Activated CD8-positive, alpha-beta memory T cell treated with anti-CD3 and anti-CD28 coated beads for 48 hours (primary cell): ENCODE results near the gene CGB1.

Experiments
- DNase-seq, 3 experiments: peaks; one replicate each; pipeline ENCODE4 v3.0.0-alpha.2; 2020; ENCODE audit warnings: low read depth in 2 of 3, low spot score in 2 of 3

The CGB1 gene

GRCh38 chr19:48997972-48998371 is 38.7 kb downstream of the CGB1 start:
- DNase-seq, result no peak

- no peak for DNase-seq
Measured at GRCh38 chr19:48994035-48994386, 42.7 kb downstream of the CGB1 start.

GRCh38 chr19:48993175-48994034 is 43.3 kb downstream of the CGB1 start, which contains the start of the genes GYS1 and RUVBL2:
TSS of gene GYS1 (minus strand) at chr19:48993309. CDS start at chr19:48993112, 197 bp downstream.
TSS of gene RUVBL2 (plus strand) at chr19:48993887. CDS start at chr19:48993912, 25 bp downstream.
- peak; percentile 97 to 99 (median 98) for DNase-seq

- DNase-seq, result no peak
Measured at GRCh38 chr19:48992581-48993174, 44.0 kb downstream of the CGB1 start.

- DNase-seq, result no peak
Measured at GRCh38 chr19:48991873-48992580, 44.7 kb downstream of the CGB1 start.

- DNase-seq, result no peak
Measured at GRCh38 chr19:48991011-48991609, 45.6 kb downstream of the CGB1 start.

GRCh38 chr19:48990400-48990799 is 46.3 kb downstream of the CGB1 start:
- DNase-seq, result no peak

GRCh38 chr19:48989701-48990291 is 46.9 kb downstream of the CGB1 start:
- DNase-seq, result no peak

GRCh38 chr19:48988860-48989259 is 47.8 kb downstream of the CGB1 start:
- DNase-seq, result no peak

- DNase-seq, result no peak
Measured at GRCh38 chr19:48988286-48988685, 48.4 kb downstream of the CGB1 start.

GRCh38 chr19:48987323-48987722 is 49.4 kb downstream of the CGB1 start:
- no peak for DNase-seq

- DNase-seq, result no peak
Measured at GRCh38 chr19:48986211-48986610, 50.5 kb downstream of the CGB1 start.

- no peak for DNase-seq
Measured at GRCh38 chr19:48985711-48986110, 51.0 kb downstream of the CGB1 start.
